Measurements from ENCODE around the gene HIVEP3.

Gene HIVEP3

GRCh38 chr1:41850029-41850428 lies 68.7 kb downstream of the HIVEP3 start:
- in situ Hi-C loops (cut with MboI; ENCODE audit: low sequenced_read_pairs), result no loop called here

DNA sequence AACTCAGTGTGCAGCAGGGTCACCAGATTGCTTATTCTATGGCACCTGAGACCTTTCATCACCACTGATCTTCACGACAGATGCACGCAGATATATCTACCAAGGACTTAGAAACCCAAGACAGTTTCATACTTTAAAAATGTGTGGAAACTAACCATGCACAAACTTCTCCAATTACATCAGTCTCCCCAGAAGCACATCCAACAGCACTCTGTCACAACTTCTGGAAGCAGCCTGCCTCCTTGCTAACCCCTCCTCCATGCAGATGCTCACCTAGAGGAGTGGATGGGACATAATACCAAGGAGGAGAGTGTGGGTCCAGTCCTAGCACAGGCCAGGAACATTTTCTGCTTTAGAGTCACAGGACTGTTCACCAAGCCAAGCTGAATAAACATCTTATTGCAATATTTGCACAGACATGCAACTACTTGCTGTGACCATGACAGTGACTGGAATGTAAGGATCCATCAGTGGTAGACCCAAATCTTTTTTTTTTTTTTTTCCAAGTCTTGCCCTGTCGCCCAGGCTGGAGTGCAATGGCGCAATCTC lies 69.4 kb downstream of the HIVEP3 start:
- in situ Hi-C loops (cut with MboI; ENCODE audit: low sequenced_read_pairs), result no loop called here

- in situ Hi-C loops (cut with MboI; ENCODE audit: low sequenced_read_pairs), result no loop called here
Observed at GRCh38 chr1:41848216-41848952, 70.3 kb downstream of the HIVEP3 start.

GRCh38 chr1:41847733-41848132 lies 71.0 kb downstream of the HIVEP3 start:
- in situ Hi-C loops (cut with MboI; ENCODE audit: low sequenced_read_pairs), result no loop called here

DNA sequence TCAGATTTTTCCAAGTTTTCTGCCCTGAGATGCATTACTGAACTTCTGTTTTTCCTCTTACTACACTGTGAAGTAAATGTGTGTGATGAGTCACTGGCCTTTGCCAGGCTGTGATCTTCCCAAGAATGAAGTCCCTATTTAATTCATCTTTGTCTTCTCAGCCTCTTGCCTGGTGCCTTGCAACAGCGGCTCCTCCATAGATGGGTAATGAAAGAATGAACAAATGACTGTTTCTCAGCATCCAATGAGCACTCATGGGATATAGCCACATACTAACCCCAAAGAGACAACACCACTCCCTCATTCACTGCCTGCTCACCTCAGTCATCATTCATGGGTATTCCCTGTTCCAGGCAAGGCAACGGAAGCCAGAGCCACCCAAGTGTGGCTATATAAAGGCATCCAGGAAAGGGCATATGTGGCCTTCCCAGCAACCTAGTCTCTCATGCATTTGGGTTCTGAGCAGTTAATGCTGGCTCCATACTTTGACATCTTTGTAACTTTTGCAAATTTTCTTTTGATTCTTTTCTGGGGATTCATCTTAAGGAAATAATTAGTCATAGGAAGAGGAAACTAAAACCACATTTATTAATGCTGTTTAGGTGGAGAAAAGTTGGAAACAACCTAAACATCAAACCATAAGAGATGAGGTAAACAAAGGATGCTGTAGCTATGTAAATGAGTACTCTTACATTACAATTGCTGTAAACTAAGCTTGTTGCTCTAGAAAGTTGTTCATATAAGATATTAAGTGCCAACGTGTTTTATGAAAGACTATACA lies 71.9 kb downstream of the HIVEP3 start:
- in situ Hi-C loops (cut with MboI; ENCODE audit: low sequenced_read_pairs), result no loop called here

DNA sequence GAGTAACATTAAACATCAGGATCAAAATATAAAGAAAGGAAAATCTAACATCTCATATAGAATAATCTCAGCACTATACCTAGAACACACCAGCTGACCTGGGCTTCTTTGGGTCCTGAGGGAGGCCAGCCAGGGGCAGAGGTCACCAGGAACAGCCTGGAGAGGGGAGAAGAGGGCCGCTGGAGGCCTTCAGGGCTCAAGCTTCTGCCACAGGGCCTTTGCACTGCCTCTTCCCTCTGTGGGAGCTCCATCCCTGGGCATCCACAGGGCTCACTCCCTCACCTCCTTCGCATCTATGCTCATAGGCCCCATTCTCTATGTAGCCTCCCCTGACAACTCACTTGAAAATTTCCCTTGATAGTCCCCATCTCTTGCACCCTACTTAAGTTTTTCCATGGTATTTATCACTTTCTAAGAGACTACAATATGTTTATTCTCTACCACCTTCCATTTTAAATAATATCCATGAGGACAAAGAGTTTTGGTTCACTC lies 73.9 kb downstream of the HIVEP3 start:
- in situ Hi-C loops (cut with MboI; ENCODE audit: low sequenced_read_pairs), result no loop called here

DNA sequence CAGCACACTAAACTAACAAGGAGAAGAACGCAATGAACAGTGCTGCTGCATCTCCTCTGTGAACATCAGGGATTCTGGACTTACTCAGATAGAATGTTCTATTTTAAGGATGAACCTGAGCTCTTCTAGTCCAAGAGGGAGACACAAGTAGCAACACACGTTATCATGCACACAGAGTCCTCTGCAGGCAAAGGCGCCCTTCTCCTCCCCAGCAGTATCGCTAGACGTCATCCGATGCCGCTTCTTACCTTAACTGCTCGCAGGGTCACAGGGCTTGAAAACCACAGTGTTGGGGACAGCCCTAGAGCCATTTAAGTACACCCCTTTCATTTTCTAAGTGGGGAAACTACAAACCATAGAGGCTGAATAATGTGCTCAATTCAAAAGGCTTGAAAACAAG lies 74.5 kb downstream of the HIVEP3 start:
- in situ Hi-C loops (cut with MboI; ENCODE audit: low sequenced_read_pairs), result no loop called here

DNA sequence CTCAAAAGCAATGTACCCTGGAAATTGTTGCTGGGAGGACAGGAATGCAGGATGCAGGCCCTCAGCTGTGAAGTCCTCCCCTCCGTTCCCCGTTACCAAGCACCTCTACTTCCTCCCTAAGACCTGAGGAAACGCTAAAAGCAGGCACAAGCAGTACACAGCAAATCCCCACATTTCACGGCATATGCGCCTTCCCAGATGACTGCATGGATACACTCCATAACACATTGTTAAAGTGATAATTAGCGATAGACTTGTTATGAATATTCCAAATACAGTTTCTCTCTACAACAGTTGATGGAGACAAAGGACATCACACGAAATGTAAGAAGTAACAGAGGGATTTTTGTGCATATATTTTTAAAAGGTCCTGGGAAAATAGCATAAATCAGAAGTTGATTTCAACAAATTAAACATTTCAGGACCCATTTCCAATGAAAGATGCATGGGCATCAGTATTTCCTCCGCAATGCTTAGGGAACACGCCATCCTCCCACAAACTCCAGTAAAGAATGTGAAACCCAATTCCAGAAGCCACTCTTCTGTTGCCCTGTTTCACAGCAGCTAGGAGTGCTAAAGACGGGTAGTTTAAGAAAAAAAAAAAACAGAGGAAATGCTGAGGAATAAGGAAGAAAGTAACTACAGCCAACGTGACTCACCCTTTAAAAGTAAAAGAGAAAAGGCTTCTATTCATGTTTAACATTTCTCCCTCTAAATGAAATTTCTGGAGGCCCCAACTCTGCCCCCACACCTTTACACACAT lies 75.5 kb downstream of the HIVEP3 start:
- in situ Hi-C loops (cut with MboI; ENCODE audit: low sequenced_read_pairs), result no loop called here

- in situ Hi-C loops (cut with MboI; ENCODE audit: low sequenced_read_pairs), result no loop called here
Observed at GRCh38 chr1:41842326-41842725, 76.4 kb downstream of the HIVEP3 start.

- in situ Hi-C loops (cut with MboI; ENCODE audit: low sequenced_read_pairs), result no loop called here
Observed at GRCh38 chr1:41840592-41841246, 78.0 kb downstream of the HIVEP3 start.

GRCh38 chr1:41838266-41838665 lies 80.5 kb downstream of the HIVEP3 start:
- in situ Hi-C loops (cut with MboI; ENCODE audit: low sequenced_read_pairs), result no loop called here

- in situ Hi-C loops (cut with MboI; ENCODE audit: low sequenced_read_pairs), result no loop called here
Observed at GRCh38 chr1:41837691-41838090, 81.0 kb downstream of the HIVEP3 start.

DNA sequence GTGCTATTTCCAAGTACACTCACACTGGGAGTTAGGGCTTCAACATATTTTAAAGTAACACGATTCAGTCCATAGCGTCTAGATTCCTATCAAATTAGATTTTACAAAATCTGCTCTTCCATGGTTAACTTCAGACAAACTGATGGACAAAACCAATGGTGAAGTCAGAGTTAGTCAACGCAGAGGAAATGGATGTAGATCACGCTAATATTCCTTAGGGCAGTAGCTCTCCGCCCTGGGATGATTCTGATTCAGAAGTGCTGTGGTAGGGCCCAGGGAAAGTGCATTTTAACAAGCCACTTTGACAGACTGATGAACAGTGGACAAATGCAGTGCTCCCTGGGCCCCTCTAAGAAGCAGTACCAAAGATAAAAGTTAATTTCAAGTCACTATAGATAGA lies 83.2 kb downstream of the HIVEP3 start:
- in situ Hi-C loops (cut with MboI; ENCODE audit: low sequenced_read_pairs), result no loop called here

- in situ Hi-C loops (cut with MboI; ENCODE audit: low sequenced_read_pairs), result no loop called here
Observed at GRCh38 chr1:41833519-41834000, 85.2 kb downstream of the HIVEP3 start.

GRCh38 chr1:41830726-41831125 lies 88.0 kb downstream of the HIVEP3 start:
- in situ Hi-C loops (cut with MboI; ENCODE audit: low sequenced_read_pairs), result no loop called here

DNA sequence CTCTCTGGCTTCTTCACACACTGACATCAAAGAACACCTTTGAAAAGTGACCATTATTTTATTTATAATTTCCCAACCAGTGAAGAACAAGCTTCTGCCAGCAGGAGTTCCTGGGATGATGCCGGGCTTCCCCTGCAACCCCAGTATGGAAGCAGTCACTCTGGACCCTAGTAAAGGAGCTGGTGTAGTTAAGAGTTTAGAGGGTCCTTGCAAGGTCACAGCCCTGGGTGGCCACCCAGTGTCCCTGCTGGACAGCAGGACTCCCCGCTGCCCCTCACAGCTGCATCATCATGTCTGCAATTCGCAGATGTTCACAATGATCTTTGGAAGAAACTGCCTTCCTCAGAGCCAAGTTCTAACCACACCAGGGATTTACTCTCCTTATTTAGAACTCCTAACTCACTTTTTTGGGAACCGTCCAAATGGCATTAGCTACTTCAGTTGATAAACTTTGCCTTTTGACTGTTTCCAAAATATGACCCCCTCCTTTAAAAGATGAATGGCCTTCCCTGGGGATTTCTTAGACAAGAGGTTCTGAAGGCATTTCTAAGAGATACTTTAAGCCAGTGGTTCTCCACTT lies 90.6 kb downstream of the HIVEP3 start:
- in situ Hi-C loops (cut with MboI; ENCODE audit: low sequenced_read_pairs), result no loop called here

DNA sequence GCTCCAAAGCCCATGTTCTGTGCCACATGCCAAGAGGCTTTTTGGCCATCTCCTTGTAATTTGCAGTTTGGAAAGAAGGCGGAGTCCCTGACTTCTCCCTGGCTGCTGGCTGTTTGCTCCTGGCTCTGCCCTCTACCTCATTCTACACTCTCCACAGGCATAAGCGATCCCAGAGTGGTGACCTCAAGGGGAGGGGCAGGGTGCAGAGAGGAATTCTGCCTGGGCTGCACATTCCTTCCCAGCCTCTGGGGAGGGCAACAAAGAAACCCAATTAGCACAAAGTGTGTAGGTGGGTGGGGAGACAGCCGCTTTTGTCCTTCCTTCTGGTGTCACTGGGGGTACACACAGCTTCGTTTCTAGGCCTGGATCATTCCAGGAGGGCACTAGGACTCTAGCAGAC lies 95.3 kb downstream of the HIVEP3 start:
- in situ Hi-C loops (cut with MboI; ENCODE audit: low sequenced_read_pairs), result no loop called here

DNA sequence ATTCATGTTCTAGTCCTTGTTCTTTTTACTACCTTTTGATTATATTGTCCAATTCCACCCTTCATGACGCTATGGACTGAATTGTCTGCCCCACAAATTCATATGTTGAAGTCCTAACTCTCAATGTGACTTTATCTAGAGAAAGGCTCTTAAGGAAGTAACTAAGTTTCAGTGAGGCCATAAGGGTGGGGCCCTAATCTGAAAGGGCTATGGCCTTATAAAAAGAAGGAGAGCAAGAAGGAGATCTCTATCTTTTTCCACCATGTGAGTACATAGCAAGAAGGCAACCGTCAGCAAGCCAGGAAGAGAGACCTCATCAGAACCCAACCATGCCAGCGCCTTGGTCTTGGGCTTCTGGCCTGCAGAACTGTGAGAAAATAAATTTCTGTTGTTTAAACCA lies 95.9 kb downstream of the HIVEP3 start:
- in situ Hi-C loops (cut with MboI; ENCODE audit: low sequenced_read_pairs), result no loop called here

DNA sequence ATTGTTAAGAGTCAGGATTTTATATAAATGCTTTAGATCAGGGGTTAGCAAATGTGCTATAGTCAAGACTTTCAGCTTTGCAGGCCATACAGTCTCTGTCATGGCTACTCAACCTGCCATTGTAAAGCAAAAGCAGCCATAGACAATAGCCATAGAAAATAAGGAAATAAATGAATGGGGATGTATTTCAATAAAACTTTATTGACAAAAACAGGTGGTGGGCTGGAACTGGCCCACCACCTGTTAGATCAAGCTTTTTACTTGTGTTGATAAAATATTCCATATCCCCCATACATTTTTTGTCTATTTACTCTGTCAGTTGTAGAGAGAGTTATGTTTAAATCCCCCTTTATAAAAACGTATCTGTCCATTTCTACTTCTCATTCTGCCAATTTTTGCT lies 98.9 kb downstream of the HIVEP3 start:
- in situ Hi-C loops (cut with MboI; ENCODE audit: low sequenced_read_pairs), result no loop called here

DNA sequence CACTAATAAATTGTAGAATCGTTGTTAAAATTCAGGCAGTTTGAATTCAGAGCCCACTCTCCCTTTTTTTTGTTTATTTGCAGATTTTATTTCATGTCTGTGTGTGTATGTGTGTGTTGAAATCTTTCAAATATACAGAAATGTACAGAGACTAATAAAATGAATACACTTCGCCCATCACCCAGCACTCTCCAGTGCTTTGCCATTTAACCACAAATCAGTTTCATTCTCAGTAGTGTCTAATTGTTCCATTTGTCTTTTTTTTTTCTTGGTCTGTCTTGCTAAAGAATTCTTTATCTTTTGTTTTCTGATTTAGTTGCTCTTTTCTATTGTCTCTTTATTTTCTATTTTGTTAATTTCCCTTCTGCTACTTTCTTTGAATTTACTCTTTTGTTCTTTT lies 99.7 kb downstream of the HIVEP3 start:
- in situ Hi-C loops (cut with MboI; ENCODE audit: low sequenced_read_pairs), result no loop called here

Measured in HL-60/S4 (cell line).